H1 (cell line): ENCODE data around the gene ABHD18. TPM values are rescaled to one million over a fixed set of nuclear protein-coding genes. Genes with fewer than 3 reads are reported as not detected.

Experiments used
- MAFK ChIP-seq: IDR thresholded peaks from 2 replicates; pipeline ENCODE4 v1.6.1; 2012; ENCODE audit warnings: low read depth, mild to moderate bottlenecking, improper control_type of control experiment, low read length
- NANOG ChIP-seq: IDR thresholded peaks from 2 replicates; pipeline ENCODE4 v1.6.1; 2011; ENCODE audit warnings: low read length, low read depth, mild to moderate bottlenecking, inconsistent platforms; ENCODE audit not compliant: insufficient read depth, poor library complexity, severe bottlenecking
- SP4 ChIP-seq: IDR thresholded peaks from 2 replicates; pipeline ENCODE4 v1.6.1; 2012; ENCODE audit warnings: low read length, inconsistent platforms
- polyA plus RNA-seq, 7 experiments: library from polyadenylated mRNA; depleted of rRNA in 3 of 7; stranded (reverse) in 5 of 7; unstranded in 2 of 7; fragments of >200 nt in 5 of 7; fragments of 200-250 nt in 2 of 7; gene quantifications; 1 replicate in 5 of 7; 2 replicates in 1 of 7; 4 replicates in 1 of 7; pipeline versions ENCODE4 v1.2.1 to v1.2.3, GENCODE V29; 2011 to 2013; ENCODE audit warnings: missing spikeins in 2 of 7, mixed read lengths in 2 of 7
- total RNA-seq: library from RNA; stranded (reverse); fragmentation: NEBNext Ultra II Directional; extraction: Animal tissue kit (Norgen Biotek cat#: 25700); gene quantifications from 2 replicates; pipeline ENCODE4 v1.2.1, GENCODE V29; 2021
- TF ChIP-seq, protein P1 (sequence below): IDR thresholded peaks from 2 replicates; pipeline ENCODE4 v1.6.1; 2011; ENCODE audit warnings: low read length, improper control_type of control experiment

The ABHD18 gene
- total and polyA plus RNA-seq, 2 of the 8 experiments (the other 6 are each of a cell fraction or from before 2014, with no cell fraction given): 2.7 to 17.0 TPM

GRCh38 chr4:128060699-128061565, 95.7 kb downstream of the ABHD18 start, which contains the start of gene LARP1B (continued):
- TF ChIP-seq, protein P1, sequence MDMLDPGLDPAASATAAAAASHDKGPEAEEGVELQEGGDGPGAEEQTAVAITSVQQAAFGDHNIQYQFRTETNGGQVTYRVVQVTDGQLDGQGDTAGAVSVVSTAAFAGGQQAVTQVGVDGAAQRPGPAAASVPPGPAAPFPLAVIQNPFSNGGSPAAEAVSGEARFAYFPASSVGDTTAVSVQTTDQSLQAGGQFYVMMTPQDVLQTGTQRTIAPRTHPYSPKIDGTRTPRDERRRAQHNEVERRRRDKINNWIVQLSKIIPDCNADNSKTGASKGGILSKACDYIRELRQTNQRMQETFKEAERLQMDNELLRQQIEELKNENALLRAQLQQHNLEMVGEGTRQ: no peak
- TF ChIP-seq MAFK (no peak), SP4 (0 out of 2 replicates have a peak, but pooled peaks have one; percentile 25), NANOG (no peak)
- TF ChIP-seq, all 59 proteins: peak for 20
